Measurements from ENCODE around the gene MDGA2.

The MDGA2 gene

GRCh38 chr14:47277703-47278102 is 397.7 kb downstream of the MDGA2 start:
- TF ChIP-seq FOXA1 (IDR thresholded peaks at IDR 0.05) (no peak), TARDBP (IDR thresholded peaks at IDR 0.05) (no peak), FOXM1 (IDR thresholded peaks at IDR 0.05; ENCODE audit: borderline replicate concordance) (no peak), NFRKB (IDR thresholded peaks at IDR 0.05) (no peak), ELF4 (IDR thresholded peaks at IDR 0.05) (no peak), LEF1 (IDR thresholded peaks at IDR 0.05; ENCODE audit: borderline replicate concordance) (no peak), HDGF (IDR thresholded peaks at IDR 0.05; ENCODE audit: borderline replicate concordance) (no peak), ZNF384 (IDR thresholded peaks at IDR 0.05) (no peak)
- DNase-seq (ENCODE audit: extremely low spot score), result no peak
- ChIA-PET POLR2A (no interaction called here), CTCF (no interaction called here)

- no peak for TF ChIP-seq ELF4 (IDR thresholded peaks at IDR 0.05)
- no peak for TF ChIP-seq PKNOX1 (IDR thresholded peaks at IDR 0.05)
- no peak for TF ChIP-seq LEF1 (IDR thresholded peaks at IDR 0.05; ENCODE audit: borderline replicate concordance)
- no peak for DNase-seq (ENCODE audit: extremely low spot score)
- POLR2A ChIA-PET, result no interaction called here
- CTCF ChIA-PET, result no interaction called here
Measured at GRCh38 chr14:47276931-47277330, 398.5 kb downstream of the MDGA2 start.

GRCh38 chr14:47273939-47274338 is 401.5 kb downstream of the MDGA2 start:
- TF ChIP-seq BHLHE40 (IDR thresholded peaks at IDR 0.05; ENCODE audit: borderline replicate concordance) (no peak), SUZ12 (IDR thresholded peaks at IDR 0.05) (no peak), FOXK2 (IDR thresholded peaks at IDR 0.05) (no peak), ZNF384 (IDR thresholded peaks at IDR 0.05) (no peak), FOXM1 (IDR thresholded peaks at IDR 0.05; ENCODE audit: borderline replicate concordance) (no peak), FOXA1 (IDR thresholded peaks at IDR 0.05) (no peak), PKNOX1 (IDR thresholded peaks at IDR 0.05) (no peak), L3MBTL2 (conservative IDR thresholded peaks at IDR 0.05) (no peak), NFRKB (IDR thresholded peaks at IDR 0.05) (no peak), SP1 (IDR thresholded peaks at IDR 0.05) (no peak), HDGF (IDR thresholded peaks at IDR 0.05; ENCODE audit: borderline replicate concordance) (no peak), TARDBP (IDR thresholded peaks at IDR 0.05) (no peak), ARNT (IDR thresholded peaks at IDR 0.05) (no peak), CTBP1 (IDR thresholded peaks at IDR 0.05; ENCODE audit: borderline replicate concordance) (no peak)
- ChIA-PET CTCF (no interaction called here), POLR2A (no interaction called here)
- DNase-seq (ENCODE audit: extremely low spot score), result no peak

- ChIA-PET CTCF (interaction anchor here (0.7 kb wide), 1 partner anchor 9 kb away, joined by 3 read pairs; no protein-coding TSS in a partner anchor), POLR2A (no interaction called here)
- TF ChIP-seq SP1 (IDR thresholded peaks at IDR 0.05) (no peak), ZNF384 (IDR thresholded peaks at IDR 0.05) (no peak), BHLHE40 (IDR thresholded peaks at IDR 0.05; ENCODE audit: borderline replicate concordance) (no peak), FOXM1 (IDR thresholded peaks at IDR 0.05; ENCODE audit: borderline replicate concordance) (no peak), ELF4 (IDR thresholded peaks at IDR 0.05) (no peak), FOXK2 (IDR thresholded peaks at IDR 0.05) (no peak), PKNOX1 (IDR thresholded peaks at IDR 0.05) (no peak), CTBP1 (IDR thresholded peaks at IDR 0.05; ENCODE audit: borderline replicate concordance) (no peak), ARNT (IDR thresholded peaks at IDR 0.05) (no peak), SUZ12 (IDR thresholded peaks at IDR 0.05) (no peak), TARDBP (IDR thresholded peaks at IDR 0.05) (no peak), LEF1 (IDR thresholded peaks at IDR 0.05; ENCODE audit: borderline replicate concordance) (no peak), NFRKB (IDR thresholded peaks at IDR 0.05) (no peak), HDGF (IDR thresholded peaks at IDR 0.05; ENCODE audit: borderline replicate concordance) (no peak)
- DNase-seq (ENCODE audit: extremely low spot score), result no peak
Measured at GRCh38 chr14:47270715-47271114, 404.7 kb downstream of the MDGA2 start.

GRCh38 chr14:47269756-47270492 is 405.5 kb downstream of the MDGA2 start:
- POLR2A ChIA-PET, result no interaction called here

More at GRCh38 chr14:47269756-47270492, 405.5 kb downstream of the MDGA2 start:
- no peak for TF ChIP-seq BHLHE40 (IDR thresholded peaks at IDR 0.05; ENCODE audit: borderline replicate concordance)
- no peak for TF ChIP-seq FOXM1 (IDR thresholded peaks at IDR 0.05; ENCODE audit: borderline replicate concordance)
- no peak for TF ChIP-seq HDGF (IDR thresholded peaks at IDR 0.05; ENCODE audit: borderline replicate concordance)
- TF ChIP-seq ARNT (IDR thresholded peaks at IDR 0.05), result no peak
- no peak for TF ChIP-seq L3MBTL2 (conservative IDR thresholded peaks at IDR 0.05)
- TF ChIP-seq FOXA1 (IDR thresholded peaks at IDR 0.05), result no peak
- no peak for TF ChIP-seq NFRKB (IDR thresholded peaks at IDR 0.05)
- no peak for TF ChIP-seq TARDBP (IDR thresholded peaks at IDR 0.05)
- no peak for TF ChIP-seq CTBP1 (IDR thresholded peaks at IDR 0.05; ENCODE audit: borderline replicate concordance)
- TF ChIP-seq ZNF384 (IDR thresholded peaks at IDR 0.05), result no peak
- no peak for TF ChIP-seq ELF4 (IDR thresholded peaks at IDR 0.05)
- TF ChIP-seq PKNOX1 (IDR thresholded peaks at IDR 0.05), result no peak
- TF ChIP-seq SUZ12 (IDR thresholded peaks at IDR 0.05), result no peak
- TF ChIP-seq LEF1 (IDR thresholded peaks at IDR 0.05; ENCODE audit: borderline replicate concordance), result no peak
- TF ChIP-seq FOXK2 (IDR thresholded peaks at IDR 0.05), result no peak
- no peak for TF ChIP-seq SP1 (IDR thresholded peaks at IDR 0.05)
- CTCF ChIA-PET, result no interaction called here
- no peak for DNase-seq (ENCODE audit: extremely low spot score)
